HEK293T (cell line): ENCODE results near the gene ACADS.

ENCODE experiments used
- CTCF ChIA-PET: fragments of 350-600 bp; formaldehyde crosslinking; extraction: SDS; loops from one replicate; lab custom pipeline; 2021; ENCODE audit warnings: antibody characterized with exemption, inconsistent platforms; lab: Yijun Ruan, JAX
- POLR2A ChIA-PET: fragments of 350-600 bp; formaldehyde crosslinking; extraction: SDS; loops from one replicate; lab custom pipeline; 2020; ENCODE audit warnings: antibody characterized with exemption, inconsistent platforms; lab: Yijun Ruan, JAX
- DNase-seq: peaks from one replicate; pipeline ENCODE4 v3.0.0; 2012; ENCODE audit warnings: mixed read lengths; ENCODE audit errors: extremely low spot score
- ARNT ChIP-seq: fragments of 450-650 bp; IDR thresholded peaks from 2 replicates; pipeline ENCODE4 v1.6.1; 2017; ENCODE audit warnings: mild to moderate bottlenecking
- BHLHE40 ChIP-seq: fragments of 450-650 bp; IDR thresholded peaks from 2 replicates; pipeline ENCODE4 v1.6.1; 2016; ENCODE audit warnings: mild to moderate bottlenecking, moderate library complexity, borderline replicate concordance
- CTBP1 ChIP-seq: fragments of 450-650 bp; IDR thresholded peaks from 2 replicates; pipeline ENCODE4 v1.6.1; 2016; ENCODE audit warnings: borderline replicate concordance
- ELF4 ChIP-seq: fragments of 450-650 bp; IDR thresholded peaks from 2 replicates; pipeline ENCODE4 v1.6.1; 2017; ENCODE audit warnings: antibody characterized with exemption
- FOXA1 ChIP-seq: fragments of 450-650 bp; IDR thresholded peaks from 2 replicates; pipeline ENCODE4 v1.6.1; 2016; ENCODE audit warnings: mild to moderate bottlenecking
- FOXK2 ChIP-seq: fragments of 450-650 bp; IDR thresholded peaks from 2 replicates; pipeline ENCODE4 v1.6.1; 2016; ENCODE audit warnings: mild to moderate bottlenecking
- FOXM1 ChIP-seq: fragments of 450-650 bp; IDR thresholded peaks from 2 replicates; pipeline ENCODE4 v1.6.1; 2017; ENCODE audit warnings: mild to moderate bottlenecking, borderline replicate concordance
- HDGF ChIP-seq: fragments of 450-650 bp; IDR thresholded peaks from 2 replicates; pipeline ENCODE4 v1.6.1; 2017; ENCODE audit warnings: antibody characterized with exemption, borderline replicate concordance
- L3MBTL2 ChIP-seq: fragments of 450-650 bp; conservative IDR thresholded peaks from 2 replicates; pipeline ENCODE4 v1.6.1; 2016; ENCODE audit warnings: mild to moderate bottlenecking
- LEF1 ChIP-seq: fragments of 450-650 bp; IDR thresholded peaks from 2 replicates; pipeline ENCODE4 v1.6.1; 2017; ENCODE audit warnings: mild to moderate bottlenecking, borderline replicate concordance
- NFRKB ChIP-seq: fragments of 450-650 bp; IDR thresholded peaks from 2 replicates; pipeline ENCODE4 v1.6.1; 2016; ENCODE audit warnings: mild to moderate bottlenecking, moderate library complexity
- PKNOX1 ChIP-seq: fragments of 450-650 bp; IDR thresholded peaks from 2 replicates; pipeline ENCODE4 v1.6.1; 2016
- SP1 ChIP-seq: fragments of 450-650 bp; IDR thresholded peaks from 2 replicates; pipeline ENCODE4 v1.6.1; 2017
- SUZ12 ChIP-seq: fragments of 450-650 bp; IDR thresholded peaks from 2 replicates; pipeline ENCODE4 v1.6.1; 2016; ENCODE audit warnings: mild to moderate bottlenecking
- TARDBP ChIP-seq: fragments of 450-650 bp; IDR thresholded peaks from 2 replicates; pipeline ENCODE4 v1.6.1; 2016
- ZNF384 ChIP-seq: fragments of 450-650 bp; IDR thresholded peaks from 2 replicates; pipeline ENCODE4 v1.6.1; 2016

Gene ACADS

GRCh38 chr12:120690083-120690450, 35.6 kb upstream of the ACADS start:
- ChIA-PET POLR2A (interaction anchor here (1.0 to 1.2 kb wide), 3 partner anchors 109 to 489 kb away, joined by 3 read pairs; partner anchors contain the start of genes POP5 and RPLP0), CTCF (interaction anchor here (0.6 kb wide), 1 partner anchor 322 kb away, joined by 9 read pairs; no protein-coding TSS in a partner anchor)
- DNase-seq = no peak
- no peak for TF ChIP-seq PKNOX1
- no peak for TF ChIP-seq ARNT
- TF ChIP-seq ELF4 = no peak
- TF ChIP-seq BHLHE40 = no peak
- no peak for TF ChIP-seq FOXA1
- TF ChIP-seq ZNF384 = no peak
- TF ChIP-seq NFRKB = no peak
- TF ChIP-seq SUZ12 = no peak
- TF ChIP-seq SP1 = no peak
- no peak for TF ChIP-seq HDGF
- TF ChIP-seq FOXM1 = no peak
- TF ChIP-seq L3MBTL2 = no peak

GRCh38 chr12:120690978-120691377, 34.6 kb upstream of the ACADS start:
- CTCF ChIA-PET = interaction anchor here (0.7 kb wide), 1 partner anchor 21 kb away, joined by 3 read pairs; no protein-coding TSS in a partner anchor
- no peak for TF ChIP-seq FOXM1
- TF ChIP-seq CTBP1 = no peak
- no peak for TF ChIP-seq PKNOX1
- no peak for TF ChIP-seq L3MBTL2
- no peak for TF ChIP-seq ARNT
- TF ChIP-seq SUZ12 = no peak
- TF ChIP-seq LEF1 = no peak
- no peak for TF ChIP-seq TARDBP
- TF ChIP-seq ELF4 = no peak
- no peak for TF ChIP-seq BHLHE40
- TF ChIP-seq ZNF384 = no peak
- TF ChIP-seq SP1 = no peak
- no peak for DNase-seq
- POLR2A ChIA-PET = interaction anchor here (1.1 to 1.2 kb wide), 2 partner anchors 110 to 111 kb away, joined by 3 read pairs; partner anchors contain the start of gene POP5

- TF ChIP-seq FOXM1 = no peak
- no peak for TF ChIP-seq NFRKB
- no peak for TF ChIP-seq TARDBP
- TF ChIP-seq PKNOX1 = no peak
- no peak for TF ChIP-seq CTBP1
- ChIA-PET POLR2A (no interaction called here), CTCF (interaction anchor here (1.1 kb wide), 1 partner anchor 44 kb away, joined by 5 read pairs; no protein-coding TSS in a partner anchor)
- DNase-seq = no peak
These were observed 33.0 kb upstream of the ACADS start for GRCh38 chr12:120692524-120693033.

- ChIA-PET POLR2A (no interaction called here), CTCF (no interaction called here)
- no peak for DNase-seq
- TF ChIP-seq LEF1 (no peak), FOXA1 (no peak), HDGF (no peak), ZNF384 (no peak), ELF4 (no peak), SP1 (no peak), NFRKB (no peak), L3MBTL2 (no peak), CTBP1 (no peak), BHLHE40 (no peak), FOXM1 (no peak), TARDBP (no peak), FOXK2 (no peak), ARNT (no peak), SUZ12 (no peak), PKNOX1 (no peak)
These were observed 31.8 kb upstream of the ACADS start for GRCh38 chr12:120693848-120694247.

GRCh38 chr12:120696626-120697025, 29.0 kb upstream of the ACADS start:
- POLR2A ChIA-PET = interaction anchor here (0.6 kb wide), 1 partner anchor 8 kb away, joined by 6 read pairs; no protein-coding TSS in a partner anchor
- no peak for TF ChIP-seq TARDBP
- TF ChIP-seq ARNT = no peak
- TF ChIP-seq FOXK2 = no peak
- TF ChIP-seq LEF1 = no peak
- TF ChIP-seq ZNF384 = no peak
- TF ChIP-seq FOXA1 = no peak
- TF ChIP-seq CTBP1 = no peak
- no peak for DNase-seq
- CTCF ChIA-PET = interaction anchor here (0.6 kb wide), 1 partner anchor 71 kb away, joined by 11 read pairs; no protein-coding TSS in a partner anchor
